Neuronal stem cell (in vitro differentiated cells): ENCODE results near the gene HSPA14.
"Not testable (repeated sequence)": the region's sequence is repeated elsewhere in the genome, so short reads cannot be mapped to it uniquely, and the experiment has no call there.

Experiments used
- DNase-seq: peaks from one replicate; pipeline ENCODE4 v3.0.0-alpha.2; 2013; ENCODE audit warnings: low spot score
- H2AFZ ChIP-seq: one replicate; pipeline ENCODE4 v1.6.1; 2013; ENCODE audit warnings: mild to moderate bottlenecking, low read length, inconsistent platforms
- H2AK5ac ChIP-seq: 2 replicates; pipeline ENCODE4 v1.6.1; 2013; ENCODE audit warnings: low read depth, mild to moderate bottlenecking, inconsistent platforms, low read length, moderate library complexity, mixed read lengths
- H2BK120ac ChIP-seq: 2 replicates; pipeline ENCODE4 v1.6.1; 2013; ENCODE audit warnings: low read depth, mild to moderate bottlenecking, inconsistent platforms, low read length, moderate library complexity, mixed read lengths
- H2BK12ac ChIP-seq: one replicate; pipeline ENCODE4 v1.6.1; 2013; ENCODE audit warnings: low read length, inconsistent platforms
- H2BK15ac ChIP-seq: 2 replicates; pipeline ENCODE4 v1.6.1; 2013; ENCODE audit warnings: mild to moderate bottlenecking, low read length, inconsistent platforms, mixed read lengths
- H2BK5ac ChIP-seq: one replicate; pipeline ENCODE4 v1.6.1; 2013; ENCODE audit warnings: inconsistent platforms, mild to moderate bottlenecking, low read length, moderate library complexity
- H3K14ac ChIP-seq: one replicate; pipeline ENCODE4 v1.6.1; 2013; ENCODE audit warnings: low read length, inconsistent platforms
- H3K18ac ChIP-seq: 2 replicates; pipeline ENCODE4 v1.6.1; 2013; ENCODE audit warnings: low read length, inconsistent platforms
- H3K23ac ChIP-seq: 2 replicates; pipeline ENCODE4 v1.6.1; 2013; ENCODE audit warnings: low read depth, mild to moderate bottlenecking, mixed read lengths, low read length, inconsistent platforms; ENCODE audit not compliant: poor library complexity
- H3K27ac ChIP-seq: replicated peaks from 3 replicates; pipeline ENCODE4 v1.5.1; 2013; ENCODE audit warnings: low read length, inconsistent platforms
- H3K27me3 ChIP-seq, 3 experiments: 2 replicates each; pipeline ENCODE4 v1.6.1; 2013; ENCODE audit warnings: low read length in 3 of 3, mild to moderate bottlenecking in 2 of 3, inconsistent platforms in 1 of 3, low read depth in 1 of 3, mixed read lengths in 1 of 3, moderate library complexity in 1 of 3; ENCODE audit not compliant: control insufficient read depth in 3 of 3, insufficient read depth in 3 of 3
- H3K36me3 ChIP-seq, 2 donors: replicated peaks in 1 of 2; 2 replicates each; pipeline ENCODE4 v1.6.1; 2013; ENCODE audit warnings: low read length in 2 of 2; ENCODE audit not compliant: control insufficient read depth in 2 of 2, insufficient read depth in 2 of 2
- H3K4ac ChIP-seq: 2 replicates; pipeline ENCODE4 v1.6.1; 2013; ENCODE audit warnings: inconsistent platforms, mild to moderate bottlenecking, low read length, moderate library complexity
- H3K4me1 ChIP-seq, 2 donors: 1 replicate in 1 of 2; 2 replicates in 1 of 2; pipeline ENCODE4 v1.6.1; 2013; ENCODE audit warnings: low read length in 2 of 2, low read depth in 1 of 2; ENCODE audit not compliant: control insufficient read depth in 2 of 2, insufficient read depth in 1 of 2
- H3K4me2 ChIP-seq: one replicate; pipeline ENCODE4 v1.6.1; 2013; ENCODE audit warnings: mild to moderate bottlenecking, low read length, inconsistent platforms; ENCODE audit not compliant: insufficient read depth, poor library complexity, severe bottlenecking
- H3K4me3 ChIP-seq, 2 donors: 2 replicates each; pipeline ENCODE4 v1.5.1; 2013; ENCODE audit warnings: low read length in 2 of 2, mild to moderate bottlenecking in 2 of 2, inconsistent platforms in 1 of 2, moderate library complexity in 1 of 2
- H3K79me1 ChIP-seq: one replicate; pipeline ENCODE4 v1.6.1; 2013; ENCODE audit warnings: low read depth, mild to moderate bottlenecking, inconsistent platforms, low read length, moderate library complexity
- H3K9ac ChIP-seq: one replicate; pipeline ENCODE4 v1.6.1; 2013; ENCODE audit warnings: mild to moderate bottlenecking, low read depth, low read length, inconsistent platforms; ENCODE audit not compliant: poor library complexity
- H3K9me3 ChIP-seq, 2 donors: replicated peaks in 1 of 2; 2 replicates each; pipeline versions ENCODE3 to v1.6.1; 2013; ENCODE audit warnings: low read length in 2 of 2, mild to moderate bottlenecking in 2 of 2, inconsistent platforms in 1 of 2, low read depth in 1 of 2, mixed read lengths in 1 of 2, moderate library complexity in 1 of 2; ENCODE audit not compliant: control insufficient read depth in 2 of 2, insufficient read depth in 1 of 2
- H4K8ac ChIP-seq: one replicate; pipeline ENCODE4 v1.6.1; 2013; ENCODE audit warnings: low read depth, mild to moderate bottlenecking, inconsistent platforms, low read length, moderate library complexity
- H4K91ac ChIP-seq: one replicate; pipeline ENCODE4 v1.6.1; 2013; ENCODE audit warnings: low read length, low read depth, mild to moderate bottlenecking, inconsistent platforms; ENCODE audit not compliant: poor library complexity
- WGBS, 2 donors: extraction: QIAGEN DNeasy Blood & Tissue Kit; methylation state at CpG; one replicate each; pipeline ENCODE4 v1.1.7; 2013; ENCODE audit warnings: missing lambda C conversion rate in 2 of 2, mixed read lengths in 1 of 2; ENCODE audit not compliant: insufficient read length in 2 of 2, insufficient replicate concordance in 1 of 2; ENCODE audit errors: extremely low coverage in 2 of 2; 5-methylcytosine and 5-hydroxymethylcytosine counted together

Gene HSPA14

GRCh38 chr10:14864871-14865270 is 26.8 kb downstream of the HSPA14 start:
- not testable (repeated sequence) for H3K4me3 ChIP-seq, H3K9me3 ChIP-seq, H3K14ac ChIP-seq, H2AK5ac ChIP-seq, H3K9ac ChIP-seq, H2BK120ac ChIP-seq, H3K4me1 ChIP-seq, H2AFZ ChIP-seq, DNase-seq, H3K79me1 ChIP-seq, H3K27me3 ChIP-seq, H4K91ac ChIP-seq, H3K27ac ChIP-seq, H2BK5ac ChIP-seq, H2BK12ac ChIP-seq, H3K23ac ChIP-seq, H4K8ac ChIP-seq, H2BK15ac ChIP-seq, H3K4ac ChIP-seq, H3K4me2 ChIP-seq, H3K18ac ChIP-seq
- H3K36me3 ChIP-seq = peaks cover 9 to 66% of the 10 kb centered on the region in 2 donors
- no CpG with 5 or more reads among the region's 3 CpGs for WGBS, 2 donors

- no CpG with 5 or more reads among the region's 2 CpGs for WGBS, 2 donors
- DNase-seq = no peak
Measured at GRCh38 chr10:14873090-14873760, 35.1 kb downstream of the HSPA14 start.

GRCh38 chr10:14875941-14876340 is 37.8 kb downstream of the HSPA14 start:
- Histone ChIP-seq H3K79me1 (no peaks in the 10 kb centered on the region), H3K9ac (no peak overlapping the region), H3K27me3 (no peaks in the 10 kb centered on the region), H3K23ac (no peak overlapping the region), H3K27ac (no peak overlapping the region), H3K18ac (no peak overlapping the region), H2BK5ac (no peak overlapping the region), H2BK15ac (no peak overlapping the region), H4K8ac (no peak overlapping the region), H2BK12ac (no peak overlapping the region), H3K4me1 (peaks cover 2 to 7% of the 10 kb centered on the region in 2 donors), H2AK5ac (no peak overlapping the region), H3K4me3 (no peak overlapping the region), H3K4me2 (no peak overlapping the region), H2BK120ac (no peak overlapping the region), H3K14ac (no peak overlapping the region), H4K91ac (no peak overlapping the region), H3K36me3 (peaks cover 0 to 16% of the 10 kb centered on the region in 2 donors), H3K4ac (no peak overlapping the region), H2AFZ (no peak overlapping the region), H3K9me3 (no peaks in the 10 kb centered on the region)
- WGBS, 2 donors = no CpG with 5 or more reads among the region's 12 CpGs
- DNase-seq = no peak

More at GRCh38 chr10:14873090-14873760, 35.1 kb downstream of the HSPA14 start:
- no peak overlapping the region for H3K4ac ChIP-seq
- no peaks in the 10 kb centered on the region for H3K9me3 ChIP-seq
- H3K9ac ChIP-seq = no peak overlapping the region
- no peaks in the 10 kb centered on the region for H3K79me1 ChIP-seq
- no peak overlapping the region for H2BK5ac ChIP-seq
- no peak overlapping the region for H2AK5ac ChIP-seq
- no peak overlapping the region for H3K14ac ChIP-seq
- H2BK12ac ChIP-seq = no peak overlapping the region
- peaks cover 5 to 42% of the 10 kb centered on the region in 2 donors for H3K36me3 ChIP-seq
- H3K4me2 ChIP-seq = no peak overlapping the region
- H4K8ac ChIP-seq = no peak overlapping the region
- no peak overlapping the region for H3K27ac ChIP-seq
- no peak overlapping the region for H3K23ac ChIP-seq
- no peaks in the 10 kb centered on the region for H3K27me3 ChIP-seq
- H4K91ac ChIP-seq = no peak overlapping the region
- no peak overlapping the region for H3K4me3 ChIP-seq
- no peak overlapping the region for H3K18ac ChIP-seq
- peaks cover 0 to 4% of the 10 kb centered on the region in 2 donors for H3K4me1 ChIP-seq
- H2BK120ac ChIP-seq = no peak overlapping the region
- no peak overlapping the region for H2BK15ac ChIP-seq
- H2AFZ ChIP-seq = no peak overlapping the region

GRCh38 chr10:14876764-14877163 is 38.7 kb downstream of the HSPA14 start:
- Histone ChIP-seq H3K23ac (no peak overlapping the region), H3K4me3 (peak overlapping the region in 1 of 2 donors; percentile 95), H3K14ac (no peak overlapping the region), H2BK120ac (no peak overlapping the region), H2BK5ac (no peak overlapping the region), H3K18ac (no peak overlapping the region), H2AK5ac (no peak overlapping the region), H2BK12ac (no peak overlapping the region), H3K27me3 (no peaks in the 10 kb centered on the region), H3K4ac (no peak overlapping the region), H3K27ac (no peak overlapping the region), H3K4me1 (peaks cover 2 to 7% of the 10 kb centered on the region in 2 donors), H3K4me2 (no peak overlapping the region), H3K9me3 (no peaks in the 10 kb centered on the region), H3K36me3 (peaks cover under 1 to 16% of the 10 kb centered on the region in 2 donors), H4K91ac (no peak overlapping the region), H3K79me1 (no peaks in the 10 kb centered on the region), H2BK15ac (no peak overlapping the region), H2AFZ (no peak overlapping the region), H4K8ac (no peak overlapping the region), H3K9ac (no peak overlapping the region)
- no peak for DNase-seq
- no CpG with 5 or more reads among the region's 9 CpGs for WGBS, 2 donors
